ENCODE measurements around the gene ZNF148. TPM values are rescaled to one million over a fixed set of nuclear protein-coding genes. Genes with fewer than 3 reads are reported as not detected.

Gene ZNF148
- total RNA-seq, 4 donors from 2014 or later, result 64.2 to 86.7 (median 75.3) TPM

- no peaks in the 10 kb centered on the region for H3K9me3 ChIP-seq
- intact Hi-C loops (cut with DNase I), result no loop called here
- H3K36me3 ChIP-seq, result no peaks in the 10 kb centered on the region
- no peak overlapping the region for H3K27ac ChIP-seq
- no peaks in the 10 kb centered on the region for H3K27me3 ChIP-seq
- DNase-seq, result no peak
- 97 to 98% methylated on average over 3 of the region's 3 CpGs for WGBS, 2 donors
- peaks cover 5 to 8% of the 10 kb centered on the region in 2 donors for H3K4me1 ChIP-seq
- TF ChIP-seq POLR2A (IDR thresholded peaks at IDR 0.05) (no peak), CTCF (IDR thresholded peaks at IDR 0.05) (no peak)
- H3K4me3 ChIP-seq (replicated peaks in 1 of 3), result no peak overlapping the region
These were observed 74.7 kb downstream of the ZNF148 start for GRCh38 chr3:125300416-125300815.

GRCh38 chr3:125294411-125294810 lies 80.7 kb downstream of the ZNF148 start:
- H3K27ac ChIP-seq, result no peak overlapping the region
- H3K9me3 ChIP-seq, result no peaks in the 10 kb centered on the region
- intact Hi-C loops (cut with DNase I), result no loop called here
- no peaks in the 10 kb centered on the region for H3K36me3 ChIP-seq
- TF ChIP-seq CTCF (IDR thresholded peaks at IDR 0.05) (no peak), POLR2A (IDR thresholded peaks at IDR 0.05) (no peak)
- no peak for DNase-seq
- peaks cover 8 to 12% of the 10 kb centered on the region in 2 donors for H3K4me1 ChIP-seq
- H3K27me3 ChIP-seq, result no peaks in the 10 kb centered on the region
- no peak overlapping the region for H3K4me3 ChIP-seq (replicated peaks in 1 of 3)

- Histone ChIP-seq H3K9me3 (no peaks in the 10 kb centered on the region), H3K27ac (no peak overlapping the region), H3K36me3 (no peaks in the 10 kb centered on the region), H3K27me3 (no peaks in the 10 kb centered on the region), H3K4me3 (replicated peaks in 1 of 3) (no peak overlapping the region), H3K4me1 (peaks cover 13 to 21% of the 10 kb centered on the region in 2 donors)
- intact Hi-C loops (cut with DNase I), result no loop called here
- DNase-seq, result no peak
- TF ChIP-seq CTCF (IDR thresholded peaks at IDR 0.05), result no peak
- no peak for TF ChIP-seq POLR2A (IDR thresholded peaks at IDR 0.05)
- 95 to 99% methylated on average over 4 of the region's 4 CpGs for WGBS, 2 donors
These were observed 83.1 kb downstream of the ZNF148 start for GRCh38 chr3:125292015-125292414.

GRCh38 chr3:125289429-125289981 lies 85.6 kb downstream of the ZNF148 start:
- 86 to 88% methylated on average over 4 of the region's 4 CpGs for WGBS, 2 donors
- TF ChIP-seq CTCF (IDR thresholded peaks at IDR 0.05), result no peak
- TF ChIP-seq POLR2A (IDR thresholded peaks at IDR 0.05), result no peak
- Histone ChIP-seq H3K27ac (no peak overlapping the region), H3K4me3 (replicated peaks in 1 of 3) (no peak overlapping the region), H3K4me1 (peaks cover 19 to 28% of the 10 kb centered on the region in 2 donors), H3K9me3 (no peaks in the 10 kb centered on the region), H3K27me3 (no peaks in the 10 kb centered on the region), H3K36me3 (no peaks in the 10 kb centered on the region)
- intact Hi-C loops (cut with DNase I), result no loop called here
- DNase-seq, result no peak

- no peaks in the 10 kb centered on the region for H3K9me3 ChIP-seq
- H3K4me3 ChIP-seq (replicated peaks in 1 of 3), result no peak overlapping the region
- TF ChIP-seq CTCF (IDR thresholded peaks at IDR 0.05) (no peak), POLR2A (IDR thresholded peaks at IDR 0.05) (no peak)
- H3K27ac ChIP-seq, result no peak overlapping the region
- H3K36me3 ChIP-seq, result no peaks in the 10 kb centered on the region
- DNase-seq, result no peak
- no peaks in the 10 kb centered on the region for H3K27me3 ChIP-seq
- WGBS, 2 donors, result 98% methylated on average over 2 of the region's 2 CpGs
- peaks cover 20 to 28% of the 10 kb centered on the region in 2 donors for H3K4me1 ChIP-seq
- intact Hi-C loops (cut with DNase I), result no loop called here
These were observed 87.9 kb downstream of the ZNF148 start for GRCh38 chr3:125287248-125287647.
